Neural cell (in vitro differentiated cells): Measurements from ENCODE around the gene BABAM2. TPM values are rescaled to one million over a fixed set of nuclear protein-coding genes. Genes with fewer than 3 reads are reported as not detected.

Experiments
- H2AFZ ChIP-seq: fragments of 200-600, 300-800 bp; sonication (generic), shearing (Covaris generic); 2 replicates; pipeline ENCODE4 v1.6.0; 2014; ENCODE audit warnings: low read depth, mild to moderate bottlenecking, antibody characterized with exemption, low read length, moderate library complexity
- H3F3A ChIP-seq: fragments of 200-600 bp; shearing (Covaris generic); 2 replicates; pipeline ENCODE4 v1.6.1; 2016; ENCODE audit warnings: mild to moderate bottlenecking, moderate library complexity, mixed read lengths, antibody characterized with exemption, low read length; ENCODE audit not compliant: insufficient read depth, poor library complexity, severe bottlenecking
- H3K27ac ChIP-seq: fragments of 200-600, 300-800 bp; sonication (generic), shearing (Covaris generic); 2 replicates; pipeline ENCODE4 v1.5.1; 2014; ENCODE audit warnings: mild to moderate bottlenecking, low read length, moderate library complexity
- H3K27me3 ChIP-seq: fragments of 300-800, 200-600 bp; sonication (generic), shearing (Covaris generic); 2 replicates; pipeline ENCODE4 v1.6.0; 2014; ENCODE audit warnings: mild to moderate bottlenecking, low read depth, low read length, moderate library complexity; ENCODE audit not compliant: insufficient read depth
- H3K36me3 ChIP-seq: fragments of 300-800, 200-600 bp; sonication (generic), shearing (Covaris generic); 2 replicates; pipeline ENCODE4 v1.5.1; 2014; ENCODE audit warnings: mild to moderate bottlenecking, antibody characterized with exemption, low read length, moderate library complexity; ENCODE audit not compliant: insufficient read depth
- H3K4me2 ChIP-seq: fragments of 300-800, 200-600 bp; sonication (generic), shearing (Covaris generic); 2 replicates; pipeline ENCODE4 v1.6.0; 2014; ENCODE audit warnings: mild to moderate bottlenecking, low read length
- H3K4me3 ChIP-seq: fragments of 300-800, 200-600 bp; sonication (generic), shearing (Covaris generic); 2 replicates; pipeline ENCODE4 v1.5.1; 2014; ENCODE audit warnings: mild to moderate bottlenecking, low read length, moderate library complexity
- H3K79me2 ChIP-seq: fragments of 200-600 bp; shearing (Covaris generic); replicated peaks from 2 replicates; pipeline ENCODE4 v1.6.0; 2014; ENCODE audit warnings: mild to moderate bottlenecking, low read length, moderate library complexity; ENCODE audit not compliant: insufficient read depth
- H3K9ac ChIP-seq: fragments of 300-800, 200-600 bp; sonication (generic), shearing (Covaris generic); 2 replicates; pipeline ENCODE4 v1.6.1; 2016; ENCODE audit warnings: mild to moderate bottlenecking, low read length, mixed read lengths
- H3K9me2 ChIP-seq: fragments of 200-600 bp; shearing (Covaris generic); 2 replicates; pipeline ENCODE4 v1.6.1; 2016; ENCODE audit warnings: mild to moderate bottlenecking, low read length, mixed read lengths; ENCODE audit not compliant: insufficient read depth
- H3K9me3 ChIP-seq: fragments of 200-600, 300-800 bp; sonication (generic), shearing (Covaris generic); 2 replicates; pipeline ENCODE4 v1.6.1; 2016; ENCODE audit warnings: mild to moderate bottlenecking, mixed run types, low read length, moderate library complexity, mixed read lengths
- H4K20me1 ChIP-seq: fragments of 200-600 bp; shearing (Covaris generic); 2 replicates; pipeline ENCODE4 v1.6.1; 2016; ENCODE audit warnings: mild to moderate bottlenecking, mixed run types; ENCODE audit not compliant: insufficient read depth
- CTCF ChIP-seq: fragments of 450-650 bp; IDR thresholded peaks from 2 replicates; pipeline ENCODE4 v1.5.1; 2014; ENCODE audit warnings: antibody characterized with exemption, mild to moderate bottlenecking, moderate library complexity; ENCODE audit not compliant: poor library complexity, severe bottlenecking
- EP300 ChIP-seq: fragments of 450-650 bp; conservative IDR thresholded peaks from 2 replicates; pipeline ENCODE4 v1.6.1; 2014; ENCODE audit warnings: antibody characterized with exemption, mild to moderate bottlenecking, moderate library complexity; ENCODE audit not compliant: poor library complexity, severe bottlenecking
- EZH2 ChIP-seq: fragments of 200-600, 300-800 bp; shearing (Covaris generic), sonication (generic); IDR thresholded peaks from 2 replicates; pipeline ENCODE4 v1.6.1; 2014; ENCODE audit warnings: antibody characterized with exemption, low read length, borderline replicate concordance, mild to moderate bottlenecking; ENCODE audit not compliant: insufficient read depth, poor library complexity, severe bottlenecking
- MXI1 ChIP-seq: fragments of 450-650 bp; conservative IDR thresholded peaks from 2 replicates; pipeline ENCODE4 v1.6.1; 2014; ENCODE audit warnings: antibody characterized with exemption, mild to moderate bottlenecking; ENCODE audit not compliant: poor library complexity, severe bottlenecking
- POLR2AphosphoS5 ChIP-seq: IDR thresholded peaks from 2 replicates; pipeline ENCODE4 v1.6.1; 2012
- RAD21 ChIP-seq: fragments of 450-650 bp; conservative IDR thresholded peaks from 2 replicates; pipeline ENCODE4 v1.6.1; 2014; ENCODE audit warnings: antibody characterized with exemption, mild to moderate bottlenecking, moderate library complexity
- REST ChIP-seq: IDR thresholded peaks from 2 replicates; pipeline ENCODE4 v1.6.1; 2012; ENCODE audit warnings: borderline replicate concordance
- SMC3 ChIP-seq: fragments of 450-650 bp; conservative IDR thresholded peaks from 2 replicates; pipeline ENCODE4 v1.6.1; 2014; ENCODE audit warnings: antibody characterized with exemption, mild to moderate bottlenecking, moderate library complexity; ENCODE audit not compliant: poor library complexity
- TAF1 ChIP-seq: IDR thresholded peaks from 2 replicates; pipeline ENCODE4 v1.6.1; 2012; ENCODE audit warnings: low read depth
- polyA plus RNA-seq: library from polyadenylated mRNA; depleted of rRNA; stranded (reverse); fragments of >200 nt; gene quantifications from 2 replicates; pipeline ENCODE4 v1.2.3, GENCODE V29; 2014

The BABAM2 gene
- polyA plus RNA-seq, 1 donor from 2014 or later, result 15.3 TPM

GRCh38 chr2:28248511-28248910, 358.0 kb downstream of the BABAM2 start:
- Histone ChIP-seq H3K9me2 (no peaks in the 10 kb centered on the region), H3F3A (no peaks in the 10 kb centered on the region), H3K27me3 (no peaks in the 10 kb centered on the region), H3K4me3 (no peak overlapping the region), H2AFZ (no peak overlapping the region), H3K9me3 (no peaks in the 10 kb centered on the region), H3K4me2 (no peak overlapping the region), H4K20me1 (no peaks in the 10 kb centered on the region), H3K79me2 (no peaks in the 10 kb centered on the region), H3K36me3 (no peaks in the 10 kb centered on the region), H3K27ac (no peak overlapping the region), H3K9ac (no peak overlapping the region)
- TF ChIP-seq TAF1, result no peak
- no peak for TF ChIP-seq EZH2
- TF ChIP-seq REST, result no peak
- TF ChIP-seq SMC3, result no peak
- TF ChIP-seq CTCF, result no peak
- TF ChIP-seq EP300, result no peak
- TF ChIP-seq RAD21, result no peak
- TF ChIP-seq POLR2AphosphoS5, result no peak
- no peak for TF ChIP-seq MXI1

- no peak overlapping the region for H3K4me3 ChIP-seq
- H3K36me3 ChIP-seq, result no peaks in the 10 kb centered on the region
- no peaks in the 10 kb centered on the region for H3K27me3 ChIP-seq
- no peaks in the 10 kb centered on the region for H3F3A ChIP-seq
- no peak overlapping the region for H3K27ac ChIP-seq
- no peak overlapping the region for H3K9ac ChIP-seq
- H3K9me3 ChIP-seq, result no peaks in the 10 kb centered on the region
- H3K79me2 ChIP-seq, result no peaks in the 10 kb centered on the region
- TF ChIP-seq SMC3 (no peak), TAF1 (no peak), POLR2AphosphoS5 (no peak), EP300 (no peak), EZH2 (no peak), RAD21 (no peak), MXI1 (no peak), REST (no peak), CTCF (no peak)
- no peak overlapping the region for H3K4me2 ChIP-seq
- no peaks in the 10 kb centered on the region for H3K9me2 ChIP-seq
- no peaks in the 10 kb centered on the region for H4K20me1 ChIP-seq
- H2AFZ ChIP-seq, result no peak overlapping the region
Observed at GRCh38 chr2:28250006-28250405, 359.5 kb downstream of the BABAM2 start.
